Sigmoid colon (tissue), 7 donors: ENCODE results near the gene CCDC185. TPM values are rescaled to one million over a fixed set of nuclear protein-coding genes. Genes with fewer than 3 reads are reported as not detected.
"Not testable (repeated sequence)": the region's sequence is repeated elsewhere in the genome, so short reads cannot be mapped to it uniquely, and the experiment has no call there.

Experiments
- DNase-seq: peaks from one replicate; pipeline ENCODE4 v3.0.0-alpha.2; 2019
- H3K27ac ChIP-seq, 4 donors: fragments of 200-600 bp; sonication (generic); one replicate each; pipeline ENCODE4 v1.5.1; 2016 to 2019; ENCODE audit warnings: mild to moderate bottlenecking in 1 of 4
- H3K27me3 ChIP-seq, 3 donors: fragments of 200-600 bp; sonication (generic); one replicate each; pipeline ENCODE4 v1.5.1; 2019; ENCODE audit warnings: mild to moderate bottlenecking in 1 of 3
- H3K36me3 ChIP-seq, 4 donors: fragments of 200-600 bp; sonication (generic); one replicate each; pipeline ENCODE4 v1.5.1; 2016 to 2019
- H3K4me1 ChIP-seq, 4 donors: fragments of 200-600 bp; sonication (generic); one replicate each; pipeline ENCODE4 v1.5.1; 2017 to 2019
- H3K4me3 ChIP-seq, 4 donors: fragments of 200-600 bp; sonication (generic); one replicate each; pipeline ENCODE4 v1.5.1; 2017 to 2019; ENCODE audit warnings: mild to moderate bottlenecking in 2 of 4, moderate library complexity in 1 of 4
- H3K9me3 ChIP-seq, 4 donors: fragments of 200-600 bp in 3 of 4; sonication (generic) in 3 of 4; one replicate each; pipeline versions ENCODE4 v1.5.1 to v1.6.1; 2013 to 2019
- CTCF ChIP-seq, 4 experiments: fragments of 450-650 bp in 3 of 4; fragments of 200-600 bp in 1 of 4; IDR thresholded peaks; one replicate each; pipeline ENCODE4 v1.5.1; 2016 to 2019; ENCODE audit warnings: antibody characterized with exemption in 4 of 4, mild to moderate bottlenecking in 3 of 4, moderate library complexity in 2 of 4
- EP300 ChIP-seq, 4 donors: sonication (generic); formaldehyde crosslinking; IDR thresholded peaks; one replicate each; pipeline ENCODE4 v1.6.1; 2017; ENCODE audit warnings: antibody characterized with exemption in 4 of 4
- POLR2A ChIP-seq, 2 donors: fragments of 450-650 bp; IDR thresholded peaks; one replicate each; pipeline ENCODE4 v1.6.1; 2016; ENCODE audit warnings: antibody characterized with exemption in 2 of 2, mild to moderate bottlenecking in 2 of 2, moderate library complexity in 2 of 2
- POLR2AphosphoS5 ChIP-seq, 4 donors: sonication (generic); formaldehyde crosslinking; IDR thresholded peaks; one replicate each; pipeline ENCODE4 v1.6.1; 2017; ENCODE audit warnings: antibody characterized with exemption in 4 of 4
- WGBS, 2 donors: extraction: QIAGEN DNeasy Blood & Tissue Kit; methylation state at CpG; one replicate each; pipeline ENCODE4 v1.1.7; 2013; 5-methylcytosine and 5-hydroxymethylcytosine counted together
- intact Hi-C: fragments of 100-400 bp; cut with DNase I; formaldehyde crosslinking; loops from one replicate; pipeline ENCODE4 v1.15.1; 2023
- polyA plus RNA-seq, 3 donors: library from polyadenylated mRNA; stranded (reverse); fragments of 200-250 nt; gene quantifications; one replicate each; pipeline ENCODE4 v1.2.3, GENCODE V29; 2013
- total RNA-seq, 4 donors: library from RNA; depleted of rRNA; stranded (reverse); fragments of >200 nt; gene quantifications; one replicate each; pipeline ENCODE4 v1.1.0, GENCODE V29; 2016
- donor health status: healthy with polysubstance abuse.
- donor health status: Bipolar disorder and iron deficiency.
- donor health status: healthy.

CCDC185 gene
- total and polyA plus RNA-seq, 7 donors = not detected

GRCh38 chr1:223386013-223386412, 7.2 kb upstream of the CCDC185 start:
- DNase-seq = no peak
- Histone ChIP-seq H3K9me3 (no peaks in the 10 kb centered on the region), H3K4me3 (no peak overlapping the region), H3K4me1 (no peaks in the 10 kb centered on the region), H3K36me3 (no peaks in the 10 kb centered on the region), H3K27me3 (no peaks in the 10 kb centered on the region), H3K27ac (no peak overlapping the region)
- intact Hi-C loops = no loop called here
- TF ChIP-seq POLR2AphosphoS5 (IDR thresholded peaks at IDR 0.05) (no peak), EP300 (IDR thresholded peaks at IDR 0.05) (no peak), POLR2A (IDR thresholded peaks at IDR 0.05) (no peak)
- WGBS, 2 donors = 66 to 73% methylated on average over 2 of the region's 2 CpGs

- H3K27me3 ChIP-seq = peaks cover 0 to 12% (median 3%) of the 10 kb centered on the region in 3 donors
- H3K27ac ChIP-seq = no peak overlapping the region
- no peak for TF ChIP-seq POLR2AphosphoS5 (IDR thresholded peaks at IDR 0.05)
- no peak for TF ChIP-seq CTCF (IDR thresholded peaks at IDR 0.05)
- TF ChIP-seq EP300 (IDR thresholded peaks at IDR 0.05) = no peak
- no peak for TF ChIP-seq POLR2A (IDR thresholded peaks at IDR 0.05)
- H3K9me3 ChIP-seq = no peaks in the 10 kb centered on the region
- H3K4me3 ChIP-seq = no peak overlapping the region
- no peaks in the 10 kb centered on the region for H3K36me3 ChIP-seq
- H3K4me1 ChIP-seq = peaks cover 0 to 14% (median 6%) of the 10 kb centered on the region in 4 donors
- intact Hi-C loops = no loop called here
- no peak for DNase-seq
Observed at GRCh38 chr1:223390618-223391017, 2.6 kb upstream of the CCDC185 start.

- H3K4me3 ChIP-seq = no peak overlapping the region
- no peak overlapping the region for H3K27ac ChIP-seq
- H3K27me3 ChIP-seq = peaks cover 0 to 12% (median 3%) of the 10 kb centered on the region in 3 donors
- TF ChIP-seq POLR2AphosphoS5 (IDR thresholded peaks at IDR 0.05) (no peak), EP300 (IDR thresholded peaks at IDR 0.05) (no peak), POLR2A (IDR thresholded peaks at IDR 0.05) (no peak)
- DNase-seq = no peak
- H3K9me3 ChIP-seq = no peaks in the 10 kb centered on the region
- 95 to 96% methylated on average over 27 of the region's 27 CpGs for WGBS, 2 donors
- intact Hi-C loops = no loop called here
- peaks cover 0 to 14% (median 6%) of the 10 kb centered on the region in 4 donors for H3K4me1 ChIP-seq
- no peaks in the 10 kb centered on the region for H3K36me3 ChIP-seq
Observed at GRCh38 chr1:223394242-223394641, 1.0 kb downstream of the CCDC185 start.

- no peaks in the 10 kb centered on the region for H3K9me3 ChIP-seq
- TF ChIP-seq POLR2A (IDR thresholded peaks at IDR 0.05) (no peak), EP300 (IDR thresholded peaks at IDR 0.05) (no peak), POLR2AphosphoS5 (IDR thresholded peaks at IDR 0.05) (no peak), CTCF (IDR thresholded peaks at IDR 0.05) (no peak)
- no peak overlapping the region for H3K4me3 ChIP-seq
- H3K4me1 ChIP-seq = peaks cover 0 to 14% (median 6%) of the 10 kb centered on the region in 4 donors
- intact Hi-C loops = no loop called here
- DNase-seq = no peak
- WGBS, 2 donors = 93 to 95% methylated on average over 13 of the region's 13 CpGs
- peaks cover 0 to 12% (median 3%) of the 10 kb centered on the region in 3 donors for H3K27me3 ChIP-seq
- H3K36me3 ChIP-seq = no peaks in the 10 kb centered on the region
- H3K27ac ChIP-seq = no peak overlapping the region
Observed at GRCh38 chr1:223394706-223395105, 1.5 kb downstream of the CCDC185 start.

GRCh38 chr1:223399393-223399792, 6.2 kb downstream of the CCDC185 start:
- WGBS, 2 donors = 95% methylated on average over 4 of the region's 6 CpGs
- H3K4me1 ChIP-seq, intact Hi-C loops, H3K4me3 ChIP-seq, H3K9me3 ChIP-seq, H3K36me3 ChIP-seq, DNase-seq, H3K27ac ChIP-seq, H3K27me3 ChIP-seq: not testable (repeated sequence)

GRCh38 chr1:223401873-223402789, 8.9 kb downstream of the CCDC185 start:
- Histone ChIP-seq H3K36me3 (no peaks in the 10 kb centered on the region), H3K9me3 (no peaks in the 10 kb centered on the region), H3K4me1 (peaks cover 0 to 8% (median 0%) of the 10 kb centered on the region in 4 donors), H3K27me3 (no peaks in the 10 kb centered on the region), H3K4me3 (no peak overlapping the region), H3K27ac (no peak overlapping the region)
- no peak for TF ChIP-seq POLR2AphosphoS5 (IDR thresholded peaks at IDR 0.05)
- TF ChIP-seq POLR2A (IDR thresholded peaks at IDR 0.05) = no peak
- TF ChIP-seq CTCF (IDR thresholded peaks at IDR 0.05) = no peak
- no peak for TF ChIP-seq EP300 (IDR thresholded peaks at IDR 0.05)
- DNase-seq = no peak
- 76 to 83% methylated on average over 2 of the region's 2 CpGs for WGBS, 2 donors
- intact Hi-C loops = no loop called here
